NAMALWA (cell line): ENCODE measurements around the gene FAF2.
"Not testable (repeated sequence)": the region's sequence is repeated elsewhere in the genome, so short reads cannot be mapped to it uniquely, and the experiment has no call there.

Experiments used
- DNase-seq: peaks from one replicate; pipeline ENCODE4 v3.0.0-alpha.2; 2015; ENCODE audit warnings: low spot score

FAF2 gene, protein sequence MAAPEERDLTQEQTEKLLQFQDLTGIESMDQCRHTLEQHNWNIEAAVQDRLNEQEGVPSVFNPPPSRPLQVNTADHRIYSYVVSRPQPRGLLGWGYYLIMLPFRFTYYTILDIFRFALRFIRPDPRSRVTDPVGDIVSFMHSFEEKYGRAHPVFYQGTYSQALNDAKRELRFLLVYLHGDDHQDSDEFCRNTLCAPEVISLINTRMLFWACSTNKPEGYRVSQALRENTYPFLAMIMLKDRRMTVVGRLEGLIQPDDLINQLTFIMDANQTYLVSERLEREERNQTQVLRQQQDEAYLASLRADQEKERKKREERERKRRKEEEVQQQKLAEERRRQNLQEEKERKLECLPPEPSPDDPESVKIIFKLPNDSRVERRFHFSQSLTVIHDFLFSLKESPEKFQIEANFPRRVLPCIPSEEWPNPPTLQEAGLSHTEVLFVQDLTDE

DNA sequence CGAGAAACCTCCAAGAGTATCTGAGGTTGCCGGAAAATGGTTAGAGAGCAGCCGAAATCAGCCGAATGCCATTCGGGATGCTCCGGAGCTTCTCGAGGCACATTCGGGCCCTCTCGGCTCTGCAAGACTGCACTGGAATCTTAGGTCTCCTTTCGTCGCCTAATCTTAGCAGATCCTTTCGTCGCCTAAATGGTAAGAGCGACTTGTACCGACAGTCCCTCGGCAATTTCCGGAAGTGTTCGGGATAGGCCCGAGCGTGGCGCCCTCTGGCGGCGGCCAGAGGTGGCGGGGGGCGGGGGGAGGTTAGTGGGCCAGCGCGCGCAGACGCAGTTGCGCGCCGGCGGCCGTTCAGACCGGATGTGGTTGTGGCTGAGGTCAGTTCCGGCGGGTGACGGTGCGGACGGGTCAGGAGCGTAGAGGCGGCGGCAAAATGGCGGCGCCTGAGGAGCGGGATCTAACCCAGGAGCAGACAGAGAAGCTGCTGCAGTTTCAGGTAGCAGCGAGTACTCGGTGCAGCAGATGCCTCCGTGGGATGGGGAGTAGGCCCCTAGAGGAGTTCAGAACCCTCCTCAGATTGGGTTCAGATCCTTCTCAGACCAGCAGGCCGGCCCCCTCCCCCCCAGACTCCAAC is at the start of gene FAF2:
Gene FAF2 (plus strand): TSS at position 408 of the 631 bp plus-strand sequence. CDS start 23 bp downstream, at position 431.
- DNase-seq, result peak; percentile 99

DNA sequence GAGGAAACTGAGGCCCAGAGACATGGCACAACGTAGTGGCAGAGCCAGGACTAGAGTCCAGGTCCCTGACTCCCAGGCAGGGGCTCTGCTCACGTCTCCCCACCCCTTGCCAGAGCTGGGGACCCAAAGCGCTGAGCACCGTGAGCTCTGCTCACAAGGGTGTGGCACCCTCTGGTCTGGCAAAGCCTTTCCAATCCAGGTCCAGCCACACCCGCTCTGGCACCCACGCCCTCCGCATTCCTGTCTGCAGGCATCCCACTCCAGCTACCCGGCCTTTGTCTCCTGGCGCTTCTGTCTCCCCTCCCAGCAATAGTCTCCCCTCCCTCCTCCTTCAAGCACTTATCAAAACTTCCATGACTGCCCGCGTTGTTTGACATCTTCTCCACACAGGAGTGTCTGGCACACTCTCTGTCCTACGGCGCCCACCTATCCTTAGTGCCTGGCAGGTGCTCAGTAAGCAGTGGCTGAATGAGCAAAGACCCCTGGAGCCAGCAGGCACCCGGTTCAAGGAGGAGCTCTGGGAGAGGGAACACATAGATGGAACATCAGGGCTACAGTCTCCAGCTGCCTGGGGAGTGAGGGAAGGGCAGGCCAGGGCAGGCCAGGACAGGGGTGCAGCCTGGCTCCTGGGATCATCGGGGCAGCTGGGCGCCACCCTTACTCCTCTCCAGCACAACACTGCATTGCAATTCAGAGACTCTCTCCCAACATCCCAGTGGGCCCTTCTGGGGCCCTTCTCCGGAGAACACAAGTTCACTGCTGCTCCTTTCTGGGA is 47.6 kb upstream of the FAF2 start:
- DNase-seq, result no peak

DNA sequence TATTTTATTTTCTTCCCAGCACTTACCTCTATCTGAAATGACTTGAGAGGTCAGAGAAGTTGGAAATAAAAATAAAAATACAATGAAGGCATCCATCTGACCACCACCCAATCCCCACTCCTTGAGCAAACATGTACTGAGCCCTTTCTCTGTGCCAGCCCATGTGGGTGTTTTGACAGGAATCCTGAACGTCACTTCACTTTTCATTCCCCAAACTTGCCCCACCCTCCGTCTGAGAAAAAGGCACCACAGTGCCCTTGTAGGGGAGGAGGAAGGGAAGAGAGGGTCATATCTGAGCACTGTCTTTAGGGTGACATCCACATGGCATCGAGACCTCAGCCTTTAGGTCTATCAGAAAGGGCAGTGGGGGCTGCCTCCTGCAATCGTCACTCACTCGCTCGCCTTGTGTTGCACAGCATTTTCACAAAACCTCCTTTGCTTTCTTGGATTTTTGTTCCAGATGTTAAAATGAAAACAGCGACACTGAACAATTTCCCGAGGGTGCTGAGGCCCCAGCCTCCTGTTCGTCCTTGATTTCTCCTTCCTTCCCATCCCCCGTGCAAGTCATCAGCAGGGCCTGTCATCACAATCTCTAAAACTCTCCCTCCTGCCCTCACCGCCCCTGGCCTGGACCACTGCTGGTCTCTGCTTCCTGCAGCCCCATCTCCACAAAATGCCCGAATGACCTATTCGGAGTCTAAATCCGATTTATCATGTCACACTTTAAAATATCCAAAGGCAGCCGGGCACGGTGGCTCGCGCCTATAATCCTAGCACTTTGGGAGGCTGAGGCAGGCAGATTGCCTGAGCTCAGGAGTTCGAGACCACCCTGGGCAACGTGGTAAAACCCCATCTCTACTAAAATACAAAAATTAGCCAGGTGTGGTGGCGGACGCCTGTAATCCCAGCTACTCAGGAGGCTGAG is 46.6 kb upstream of the FAF2 start:
- DNase-seq, result no peak

DNA sequence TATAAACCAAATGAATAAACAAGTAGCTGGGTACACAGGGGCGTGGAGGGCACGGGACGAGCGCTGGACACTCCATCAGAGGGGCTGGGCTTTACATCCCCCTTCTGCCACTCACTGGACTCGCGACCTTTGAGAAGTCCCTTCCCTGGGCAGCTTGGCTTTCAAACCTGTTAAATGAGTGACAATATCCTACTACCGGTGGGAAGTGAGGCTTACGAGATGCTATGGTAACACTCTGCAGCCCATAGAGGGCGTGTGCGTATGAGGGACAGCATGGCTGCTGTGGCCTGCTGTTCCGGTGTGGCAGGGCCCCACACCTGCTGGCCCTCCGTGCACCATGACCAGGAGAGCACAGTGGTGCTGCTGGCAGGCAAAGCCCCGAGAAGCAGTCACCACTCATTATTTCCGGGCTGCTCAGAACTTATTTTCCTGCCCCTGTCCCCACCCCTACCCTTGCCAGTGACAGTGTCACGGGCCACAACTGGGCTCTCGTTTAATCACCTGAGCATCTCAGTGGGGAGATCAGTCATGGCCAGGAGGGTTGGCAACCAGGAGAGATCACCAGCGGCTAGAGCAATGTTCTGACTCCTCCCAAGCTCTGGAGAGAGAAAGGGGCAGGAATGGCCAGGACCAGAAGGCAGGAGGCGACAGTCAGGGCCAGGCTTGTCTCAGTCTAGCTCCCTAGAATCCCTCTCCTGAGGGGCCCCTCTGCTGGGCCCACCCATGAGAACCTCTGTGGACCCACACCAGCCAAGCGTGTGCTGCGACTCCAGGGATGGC is 42.3 kb upstream of the FAF2 start:
- no peak for DNase-seq

DNA sequence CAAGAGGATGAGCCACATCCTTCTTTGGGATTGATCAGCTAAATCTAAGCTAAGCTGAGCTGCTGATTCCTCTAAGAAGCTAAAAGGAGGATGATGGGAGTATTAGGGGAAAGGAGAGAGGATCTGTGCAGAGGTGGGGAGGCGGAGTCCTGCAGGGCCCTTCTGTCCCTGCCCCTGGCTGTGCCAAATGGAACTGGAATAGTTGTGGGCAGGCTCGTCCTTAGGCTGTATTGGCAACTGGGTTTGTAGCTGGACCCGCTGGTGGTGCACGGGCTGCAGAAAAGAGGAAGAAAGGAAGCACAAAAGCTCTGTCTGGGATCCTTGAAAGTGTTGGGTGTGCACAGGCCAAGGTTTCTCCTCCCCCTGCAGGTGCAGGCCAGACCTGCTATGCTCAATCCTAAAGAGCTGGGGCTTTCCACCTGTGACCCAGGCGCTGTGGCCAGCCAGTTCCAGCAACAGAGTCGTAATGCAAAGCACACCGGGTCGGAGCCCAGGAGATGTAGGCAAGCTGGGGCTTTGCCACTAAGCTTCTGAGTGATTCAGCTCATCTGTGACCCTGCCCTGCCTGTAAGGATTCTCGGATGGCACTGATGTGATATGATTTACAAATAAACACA is 41.6 kb upstream of the FAF2 start:
- DNase-seq, result peak; percentile 5

DNA sequence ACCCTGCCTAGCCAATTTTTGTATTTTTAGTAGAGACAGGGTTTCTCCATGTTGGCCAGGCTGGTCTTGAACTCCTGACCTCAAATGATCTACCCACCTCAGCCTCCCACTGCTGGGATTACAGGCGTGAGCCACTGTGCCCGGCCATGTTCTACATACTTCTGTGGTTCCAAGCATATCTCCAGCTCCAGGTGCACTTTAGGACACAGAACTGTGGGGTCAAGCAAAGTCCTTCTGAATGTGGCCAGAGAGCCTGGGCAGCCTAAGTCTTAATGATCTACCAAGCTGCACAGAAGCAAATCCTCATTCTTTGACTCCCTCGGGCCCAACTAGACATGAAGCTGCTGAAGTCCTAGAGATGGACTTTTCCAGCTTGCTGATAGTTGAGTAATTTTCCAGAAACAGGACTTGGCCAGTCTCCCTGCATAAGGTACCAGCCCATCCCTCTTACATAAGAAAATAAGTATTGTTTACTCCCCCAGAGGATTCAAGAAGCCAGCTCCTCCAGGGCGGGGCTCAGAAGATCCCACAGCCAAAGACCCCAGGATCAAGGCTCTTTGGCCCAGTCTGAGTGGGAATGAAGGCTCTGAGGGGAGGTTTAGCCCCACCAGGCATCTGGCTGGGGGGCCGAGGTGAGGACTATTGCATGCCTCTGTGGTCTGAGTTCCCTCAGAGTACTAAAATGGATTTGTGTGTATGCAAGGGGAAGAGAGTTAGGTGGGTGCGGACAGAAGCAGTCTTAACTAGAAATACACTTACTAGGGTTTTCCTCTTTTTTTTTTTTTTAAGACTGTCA is 40.5 kb upstream of the FAF2 start:
- no peak for DNase-seq

DNA sequence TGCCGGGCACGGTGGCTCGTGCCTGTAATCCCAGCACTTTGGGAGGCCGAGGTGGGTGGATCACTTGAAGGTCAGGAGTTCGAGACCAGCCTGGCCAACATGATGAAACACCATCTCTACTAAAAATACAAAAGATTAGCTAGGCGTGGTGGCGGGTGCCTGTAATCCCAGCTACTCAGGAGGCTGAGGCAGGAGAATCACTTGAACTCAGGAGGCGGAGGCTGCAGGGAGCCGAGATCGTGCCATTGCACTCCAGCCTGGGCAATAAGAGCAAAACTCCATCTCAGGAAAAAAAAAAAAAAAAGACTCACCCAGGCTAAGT is 40.0 kb upstream of the FAF2 start:
- DNase-seq, result not testable (repeated sequence)

DNA sequence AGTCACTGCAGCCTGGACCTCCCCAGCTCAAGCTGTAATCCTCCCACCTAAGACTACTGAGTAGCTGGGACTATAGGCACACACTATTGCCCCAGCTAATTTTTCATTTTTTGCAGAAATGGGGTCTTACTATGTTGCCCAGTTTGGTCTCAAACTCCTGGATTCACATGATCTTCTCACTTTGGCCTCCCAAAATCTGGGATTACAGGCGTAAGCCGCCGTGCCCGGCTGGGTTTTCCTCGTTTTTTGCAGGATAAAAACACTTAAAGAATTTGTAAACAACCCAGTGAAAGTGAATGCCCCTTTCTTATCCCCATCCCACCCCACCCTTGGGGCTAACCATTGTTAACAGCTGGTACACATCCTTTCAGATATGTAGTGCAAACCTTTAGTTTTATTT is 39.6 kb upstream of the FAF2 start:
- no peak for DNase-seq

DNA sequence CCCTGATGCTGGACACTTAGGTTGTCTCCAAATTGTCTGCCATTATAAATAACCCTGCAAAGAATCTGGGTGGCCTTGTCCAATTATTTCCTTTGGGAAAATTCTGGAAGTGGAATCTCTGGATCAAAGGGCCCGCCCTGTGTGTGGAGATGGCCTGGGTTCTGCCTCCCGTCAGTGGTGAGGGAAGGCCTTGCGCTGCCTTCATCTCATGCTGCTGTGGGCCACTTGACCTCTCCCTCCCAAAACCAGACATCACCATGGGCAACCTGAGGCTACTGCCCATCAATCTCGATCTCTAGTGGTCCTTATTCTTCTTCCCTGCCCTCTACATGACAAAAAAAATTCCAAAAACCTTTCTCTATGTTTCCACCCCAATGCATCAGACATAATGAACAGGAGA is 38.4 kb upstream of the FAF2 start:
- no peak for DNase-seq

DNA sequence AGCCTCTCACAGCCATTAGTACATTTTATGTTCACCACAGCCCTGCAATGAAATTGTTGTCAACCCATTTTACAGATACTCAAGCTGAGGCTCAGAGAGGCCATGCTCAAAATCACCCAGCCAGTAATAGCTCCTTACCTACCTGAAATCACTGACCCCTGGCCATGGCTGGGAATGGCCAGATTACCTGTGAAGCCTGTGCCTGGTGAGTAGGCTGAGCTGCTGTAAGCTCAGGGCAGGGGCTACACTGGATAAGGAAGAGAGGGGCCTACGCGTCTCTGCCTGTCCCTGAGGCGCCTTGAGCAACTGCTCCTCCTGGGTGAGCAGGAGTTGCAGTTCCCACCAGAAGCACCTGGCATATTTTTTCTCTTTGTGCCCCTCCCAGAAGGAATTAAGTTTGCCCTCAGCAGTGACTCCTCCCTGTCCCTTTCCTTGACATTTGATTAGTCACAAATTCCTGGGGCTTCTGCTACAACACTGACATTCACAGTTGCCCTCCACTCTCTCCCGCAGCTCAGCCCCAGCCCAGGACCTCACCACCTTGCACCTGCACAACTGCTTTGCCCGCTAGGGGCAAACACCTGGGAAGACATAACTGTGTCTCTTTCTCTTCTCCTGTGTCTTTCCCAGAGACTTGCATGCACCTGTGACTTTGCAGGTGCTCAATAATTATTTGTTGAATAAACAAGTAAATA is 37.6 kb upstream of the FAF2 start:
- peak; percentile 1 for DNase-seq

DNA sequence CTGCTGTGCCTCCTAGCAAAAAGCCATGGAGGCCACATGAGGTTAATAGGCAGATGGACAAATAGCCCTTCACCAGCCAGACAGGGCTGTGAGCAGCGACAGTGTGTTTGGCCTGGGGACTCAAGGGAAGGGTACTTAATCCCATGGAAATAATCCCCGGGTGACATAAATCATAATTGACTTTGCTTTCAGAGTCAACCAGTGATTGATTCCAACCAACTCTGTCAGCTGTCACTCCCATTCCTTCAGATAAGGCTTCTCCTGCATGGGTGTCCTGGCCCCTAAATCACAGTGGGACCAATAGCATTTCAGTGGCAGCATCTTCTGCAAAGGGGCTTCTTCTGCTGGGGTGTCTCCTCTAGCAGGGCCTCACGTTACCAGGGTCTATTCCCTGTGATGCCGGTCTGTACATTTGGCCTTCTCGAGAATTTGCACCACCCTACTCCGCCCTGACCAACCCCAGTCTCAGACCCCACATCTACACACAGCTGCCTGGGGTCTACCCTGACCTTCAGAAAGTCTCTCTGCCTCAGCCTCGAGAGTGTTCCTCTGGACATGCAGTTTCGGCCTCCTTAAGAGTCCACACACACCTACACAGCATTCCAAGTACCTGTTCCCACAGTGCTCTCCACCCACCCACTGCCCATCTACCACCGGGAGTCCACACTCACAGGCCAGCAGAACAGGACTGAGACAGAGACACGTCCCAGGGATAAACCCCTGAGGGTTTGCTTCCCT is 35.5 kb upstream of the FAF2 start:
- DNase-seq, result no peak

DNA sequence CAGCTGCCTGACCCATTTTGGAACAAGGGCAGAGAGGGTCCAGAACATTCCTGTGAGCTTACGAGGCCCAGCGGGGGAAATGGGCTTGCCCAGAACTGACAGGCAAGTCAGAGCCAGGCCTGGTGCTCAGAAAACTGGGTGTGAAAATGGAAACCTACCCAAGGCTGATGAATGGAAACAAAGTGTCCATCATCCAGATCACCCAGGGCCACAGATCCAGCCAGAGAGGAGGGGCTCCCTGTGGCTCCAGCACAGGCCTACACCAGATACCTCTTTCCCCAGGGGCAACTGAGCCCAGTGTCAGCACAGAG is 35.0 kb upstream of the FAF2 start:
- no peak for DNase-seq

DNA sequence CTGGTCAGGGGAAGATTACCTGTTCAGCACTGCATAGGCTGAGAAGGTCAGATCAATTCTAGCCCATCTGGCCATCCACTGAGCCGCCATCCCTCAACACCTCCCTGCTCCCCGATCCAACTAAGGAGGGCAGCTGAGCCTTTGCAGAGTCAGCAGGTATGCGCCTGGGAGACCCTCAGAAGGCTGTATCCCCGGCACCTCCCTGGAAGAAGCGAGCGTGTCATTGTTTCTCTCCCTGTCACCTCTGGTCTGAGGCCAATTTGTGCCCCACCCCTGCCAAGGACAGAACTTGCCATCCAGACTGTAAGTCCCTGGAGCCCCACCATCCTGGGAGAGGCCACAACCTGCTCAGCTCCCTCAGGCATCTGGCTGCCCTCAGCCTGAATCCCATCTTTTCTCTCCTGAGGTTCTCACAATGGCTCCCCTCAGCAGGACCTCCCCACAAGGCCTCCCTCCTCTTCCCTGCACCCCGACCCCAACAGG is 34.4 kb upstream of the FAF2 start:
- DNase-seq, result no peak

DNA sequence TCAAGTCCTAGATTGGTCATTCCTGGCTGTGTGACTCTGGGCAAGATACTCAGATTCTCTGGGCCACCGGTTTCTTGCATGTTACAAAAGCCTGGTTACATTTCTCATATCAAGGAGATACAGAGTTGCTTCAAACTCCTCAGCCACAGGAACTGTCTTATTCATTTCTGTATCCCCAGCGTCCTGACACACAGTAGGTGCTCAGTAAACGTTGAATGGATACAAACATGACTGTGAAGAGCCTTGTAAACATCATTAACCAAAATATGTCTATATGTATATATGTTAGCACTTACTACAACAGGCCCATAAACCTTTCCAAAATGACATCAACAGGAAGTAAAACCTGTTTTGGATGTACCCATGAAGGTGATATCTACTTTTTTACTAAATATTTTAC is 33.5 kb upstream of the FAF2 start:
- DNase-seq, result no peak

DNA sequence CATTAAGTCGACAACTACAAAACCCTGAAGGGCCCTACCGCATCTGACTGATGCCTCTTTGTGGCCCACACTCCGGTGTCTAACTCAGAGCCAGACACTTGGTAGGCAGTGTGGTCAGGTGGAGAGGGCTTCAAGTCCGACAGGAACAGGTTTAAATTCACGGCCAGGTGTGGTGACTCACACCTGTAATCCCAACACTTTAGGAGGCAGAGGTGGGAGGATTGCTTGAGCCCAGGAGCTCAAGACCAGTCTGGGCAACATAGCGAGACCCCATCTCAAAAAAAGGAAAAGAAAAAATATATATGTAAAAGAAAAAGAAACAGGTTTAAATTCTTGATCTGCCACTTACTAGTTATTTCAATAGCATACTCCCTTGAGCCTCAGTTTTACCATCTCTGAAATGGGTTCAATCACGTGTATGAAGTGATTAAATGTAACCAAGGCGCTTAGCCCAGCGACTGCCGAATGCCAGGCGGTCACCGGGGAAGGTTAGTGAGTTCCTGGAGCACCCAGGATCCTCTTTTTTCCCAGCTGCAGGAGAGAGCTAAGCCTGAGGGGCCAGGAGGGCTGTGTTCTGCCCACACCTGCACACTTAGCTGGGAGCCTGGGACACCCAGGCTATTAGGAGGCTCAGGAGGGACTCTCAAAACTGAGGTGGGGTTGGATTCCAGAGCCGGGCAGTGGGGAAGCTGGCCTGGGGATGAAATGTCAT is 32.8 kb upstream of the FAF2 start:
- no peak for DNase-seq

DNA sequence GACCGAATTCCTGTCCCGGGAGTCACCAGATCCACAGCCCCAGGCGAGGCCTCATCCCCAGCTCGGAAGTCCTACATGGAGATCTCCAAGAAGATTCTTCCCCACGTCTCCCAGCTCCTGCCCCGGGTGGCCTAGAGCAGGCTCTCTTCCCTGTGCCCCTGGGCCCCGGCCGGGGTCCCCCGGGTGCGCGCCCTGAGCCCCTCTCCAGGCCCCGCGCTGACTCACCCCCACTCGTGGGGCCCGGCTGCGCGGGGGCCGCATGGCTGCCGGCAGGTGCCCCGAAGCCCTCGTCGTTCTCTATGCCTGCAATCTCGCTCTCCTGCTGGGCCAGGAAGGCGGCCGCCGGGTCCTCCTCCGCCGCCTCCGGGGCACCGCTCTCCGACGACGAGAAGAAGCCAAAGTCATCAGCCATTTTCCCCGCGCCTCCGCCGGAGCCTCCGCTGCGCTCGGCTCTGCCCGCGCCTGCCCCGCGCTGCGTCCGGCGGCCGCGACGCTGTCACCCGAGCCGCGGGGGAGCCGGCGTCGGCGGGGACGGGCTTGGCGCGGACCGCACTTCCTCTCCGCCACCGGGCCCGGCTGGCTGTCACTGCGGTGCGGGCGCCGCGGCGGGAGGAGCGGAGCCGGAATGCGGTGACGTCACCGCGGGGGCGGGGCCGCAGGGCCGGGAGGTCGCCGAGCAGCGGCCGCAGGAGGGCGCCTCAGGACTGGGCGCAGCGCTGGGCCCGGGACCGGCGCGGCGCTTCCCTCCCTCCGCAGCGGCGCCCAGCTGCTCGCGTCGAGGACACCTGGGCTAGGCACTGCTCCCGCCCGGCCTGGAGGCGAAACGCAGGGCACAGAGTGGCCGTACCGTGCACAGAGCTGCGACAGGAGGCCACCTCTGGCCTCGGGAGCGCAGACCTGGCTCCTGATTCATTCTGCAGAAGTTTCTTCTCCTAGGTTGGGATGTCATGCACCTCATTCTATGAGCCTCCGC is 31.9 kb upstream of the FAF2 start, which contains the start of gene CLTB:
Gene CLTB (minus strand): TSS at position 588 of the 973 bp plus-strand sequence. CDS start 176 bp downstream, at position 412.
- peak; percentile 88 for DNase-seq
